Mesenchymal stem cell (in vitro differentiated cells and primary cell): ENCODE data around the gene IFI27L2.

Experiments
- DNase-seq: peaks from one replicate; pipeline ENCODE4 v3.0.0-alpha.2; 2013
- H2AFZ ChIP-seq: one replicate; pipeline ENCODE4 v1.6.1; 2013; ENCODE audit warnings: low read depth, mild to moderate bottlenecking, control low read depth, inconsistent platforms, low read length, moderate library complexity
- H2AK5ac ChIP-seq: 2 replicates; pipeline ENCODE4 v1.6.1; 2013; ENCODE audit warnings: low read length, moderate library complexity, mild to moderate bottlenecking, inconsistent platforms; ENCODE audit not compliant: severe bottlenecking
- H2BK120ac ChIP-seq: one replicate; pipeline ENCODE4 v1.6.1; 2013; ENCODE audit warnings: low read depth, mild to moderate bottlenecking, inconsistent platforms, low read length, moderate library complexity
- H2BK12ac ChIP-seq, 2 experiments: one replicate each; pipeline ENCODE4 v1.6.1; 2013; ENCODE audit warnings: inconsistent platforms in 2 of 2, low read length in 2 of 2, mild to moderate bottlenecking in 2 of 2, moderate library complexity in 2 of 2, control low read depth in 1 of 2
- H2BK15ac ChIP-seq: one replicate; pipeline ENCODE4 v1.6.1; 2013; ENCODE audit warnings: mild to moderate bottlenecking, low read depth, inconsistent platforms; ENCODE audit not compliant: poor library complexity, severe bottlenecking
- H2BK5ac ChIP-seq: 2 replicates; pipeline ENCODE4 v1.6.1; 2013; ENCODE audit warnings: low read depth, mild to moderate bottlenecking, low read length, control low read depth, inconsistent platforms; ENCODE audit not compliant: poor library complexity, severe bottlenecking
- H3K14ac ChIP-seq, 2 experiments: one replicate each; pipeline ENCODE4 v1.6.1; 2013; ENCODE audit warnings: inconsistent platforms in 2 of 2, low read length in 2 of 2, control low read depth in 1 of 2, mild to moderate bottlenecking in 1 of 2, moderate library complexity in 1 of 2
- H3K18ac ChIP-seq, 2 experiments: one replicate each; pipeline ENCODE4 v1.6.1; 2013; ENCODE audit warnings: inconsistent platforms in 2 of 2, low read length in 2 of 2, control low read depth in 1 of 2, low read depth in 1 of 2, mild to moderate bottlenecking in 1 of 2
- H3K23ac ChIP-seq, 2 experiments: one replicate each; pipeline ENCODE4 v1.6.1; 2013; ENCODE audit warnings: inconsistent platforms in 2 of 2, low read length in 2 of 2, mild to moderate bottlenecking in 2 of 2, moderate library complexity in 2 of 2, control low read depth in 1 of 2
- H3K27ac ChIP-seq: 2 replicates; pipeline ENCODE4 v1.5.1; 2013; ENCODE audit warnings: mild to moderate bottlenecking, moderate library complexity, low read length, control low read depth, inconsistent platforms; ENCODE audit not compliant: poor library complexity, severe bottlenecking
- H3K27me3 ChIP-seq, 2 experiments: 2 replicates each; pipeline versions ENCODE4 v1.6.1 to v1.7.0; 2013; ENCODE audit warnings: low read length in 2 of 2, mild to moderate bottlenecking in 2 of 2, moderate library complexity in 2 of 2, control low read depth in 1 of 2, inconsistent platforms in 1 of 2; ENCODE audit not compliant: control insufficient read depth in 1 of 2, insufficient read depth in 1 of 2
- H3K36me3 ChIP-seq, 2 experiments: 2 replicates each; pipeline versions ENCODE4 v1.6.1 to v1.7.0; 2013; ENCODE audit warnings: low read length in 2 of 2, control low read depth in 1 of 2, inconsistent platforms in 1 of 2, low read depth in 1 of 2, mild to moderate bottlenecking in 1 of 2; ENCODE audit not compliant: insufficient read depth in 2 of 2, control insufficient read depth in 1 of 2
- H3K4ac ChIP-seq, 2 experiments: one replicate each; pipeline ENCODE4 v1.6.1; 2013; ENCODE audit warnings: inconsistent platforms in 2 of 2, low read length in 2 of 2, mild to moderate bottlenecking in 2 of 2, moderate library complexity in 2 of 2, control low read depth in 1 of 2, low read depth in 1 of 2
- H3K4me1 ChIP-seq: 2 replicates; pipeline ENCODE4 v1.6.1; 2013; ENCODE audit warnings: low read depth, low read length, control low read depth; ENCODE audit not compliant: control insufficient read depth, insufficient read depth
- H3K4me2 ChIP-seq: 2 replicates; pipeline ENCODE4 v1.6.1; 2013; ENCODE audit warnings: low read length, mild to moderate bottlenecking, inconsistent platforms; ENCODE audit not compliant: poor library complexity, severe bottlenecking
- H3K4me3 ChIP-seq, 2 experiments: 2 replicates each; pipeline versions ENCODE4 v1.5.1 to v1.7.0; 2013; ENCODE audit warnings: low read length in 2 of 2, mild to moderate bottlenecking in 2 of 2, control low read depth in 1 of 2, low read depth in 1 of 2; ENCODE audit not compliant: insufficient read depth in 1 of 2
- H3K79me1 ChIP-seq: replicated peaks from 2 replicates; pipeline ENCODE4 v1.6.1; 2013; ENCODE audit warnings: mild to moderate bottlenecking, control low read depth, low read length, inconsistent platforms; ENCODE audit not compliant: poor library complexity, severe bottlenecking
- H3K9ac ChIP-seq: 2 replicates; pipeline ENCODE4 v1.7.0; 2013; ENCODE audit warnings: mild to moderate bottlenecking, low read length, moderate library complexity
- H3K9me3 ChIP-seq: 2 replicates; pipeline ENCODE4 v1.7.0; 2013; ENCODE audit warnings: mild to moderate bottlenecking, low read length; ENCODE audit not compliant: control insufficient read depth
- H4K8ac ChIP-seq: one replicate; pipeline ENCODE4 v1.6.1; 2013; ENCODE audit warnings: inconsistent platforms, mild to moderate bottlenecking, low read length, moderate library complexity
- H4K91ac ChIP-seq: one replicate; pipeline ENCODE4 v1.6.1; 2013; ENCODE audit warnings: mild to moderate bottlenecking, low read length, inconsistent platforms
- WGBS: methylation state at CpG from one replicate; pipeline ENCODE4 v1.1.7; 2013; ENCODE audit warnings: mixed read lengths; 5-methylcytosine and 5-hydroxymethylcytosine counted together

IFI27L2 gene

DNA sequence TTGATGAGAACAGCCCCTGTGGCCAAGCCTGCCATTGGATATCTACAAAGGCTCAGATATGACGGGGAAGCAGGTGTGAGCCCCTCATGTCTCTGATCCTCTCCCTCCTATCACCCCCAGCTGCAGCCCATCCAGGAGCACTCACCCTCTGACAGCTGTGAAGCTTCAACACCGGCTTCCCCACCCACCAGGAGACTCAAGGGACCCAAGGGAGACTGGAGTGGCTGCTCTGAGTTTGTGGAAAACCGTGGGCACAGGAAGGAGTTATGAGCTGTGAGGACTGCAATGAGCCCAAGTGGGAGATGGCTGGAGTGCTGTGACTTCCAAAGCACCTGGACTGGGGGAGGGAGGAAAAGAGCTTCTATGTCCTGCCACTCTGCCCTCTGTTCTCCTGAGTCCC is 7.9 kb downstream of the IFI27L2 start:
- Histone ChIP-seq H3K14ac (no peak overlapping the region), H3K27me3 (peaks cover 0 to 26% of the 10 kb centered on the region in 2 experiments), H3K9ac (peak overlapping the region; percentile 21), H3K79me1 (no peaks in the 10 kb centered on the region), H4K91ac (no peak overlapping the region), H2BK5ac (no peak overlapping the region), H2BK15ac (no peak overlapping the region), H2AFZ (no peak overlapping the region), H3K4me2 (no peak overlapping the region), H3K36me3 (peaks cover 3 to 9% of the 10 kb centered on the region in 2 experiments), H3K9me3 (peaks cover 16% of the 10 kb centered on the region), H3K18ac (no peak overlapping the region), H3K4ac (no peak overlapping the region), H2AK5ac (no peak overlapping the region), H4K8ac (no peak overlapping the region), H2BK120ac (no peak overlapping the region), H2BK12ac (no peak overlapping the region), H3K4me3 (no peak overlapping the region), H3K27ac (no peak overlapping the region), H3K23ac (no peak overlapping the region), H3K4me1 (peaks cover 7% of the 10 kb centered on the region)
- 33% methylated on average over 2 of the region's 3 CpGs for WGBS
- DNase-seq = no peak

DNA sequence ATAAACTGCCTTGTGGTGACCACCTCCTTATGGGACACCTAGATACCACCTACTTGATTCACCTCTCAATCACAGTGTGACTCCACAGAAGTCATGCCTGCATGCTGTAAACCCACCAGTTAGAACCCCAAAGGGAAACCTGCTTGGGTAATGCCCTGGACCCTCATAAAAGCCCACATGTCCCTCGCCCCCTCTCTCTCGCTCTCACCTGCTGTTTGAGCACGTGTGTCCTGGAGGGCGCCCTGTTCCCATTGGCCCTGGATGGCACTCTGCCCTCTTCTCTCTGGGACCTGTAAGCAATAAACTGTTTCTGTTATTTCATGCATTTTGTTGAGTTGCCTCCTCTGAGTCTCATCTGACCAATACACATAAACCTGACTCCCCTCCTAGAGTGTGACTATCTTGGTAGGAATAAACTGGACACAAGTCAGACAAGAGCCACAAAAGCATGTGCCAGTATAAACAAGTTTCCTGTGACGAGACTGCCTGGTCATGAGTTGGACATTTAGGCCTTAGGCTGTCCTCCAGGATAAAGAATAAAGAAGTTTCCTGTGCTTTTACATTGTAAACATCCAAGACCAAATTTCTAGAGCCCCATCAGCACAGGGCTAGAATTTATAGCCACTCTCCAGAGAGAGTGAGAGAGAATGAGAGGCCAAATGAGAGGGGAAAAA is 8.6 kb downstream of the IFI27L2 start:
- no peak overlapping the region for H4K8ac ChIP-seq
- H3K4me3 ChIP-seq = no peak overlapping the region
- H2BK5ac ChIP-seq = no peak overlapping the region

DNA sequence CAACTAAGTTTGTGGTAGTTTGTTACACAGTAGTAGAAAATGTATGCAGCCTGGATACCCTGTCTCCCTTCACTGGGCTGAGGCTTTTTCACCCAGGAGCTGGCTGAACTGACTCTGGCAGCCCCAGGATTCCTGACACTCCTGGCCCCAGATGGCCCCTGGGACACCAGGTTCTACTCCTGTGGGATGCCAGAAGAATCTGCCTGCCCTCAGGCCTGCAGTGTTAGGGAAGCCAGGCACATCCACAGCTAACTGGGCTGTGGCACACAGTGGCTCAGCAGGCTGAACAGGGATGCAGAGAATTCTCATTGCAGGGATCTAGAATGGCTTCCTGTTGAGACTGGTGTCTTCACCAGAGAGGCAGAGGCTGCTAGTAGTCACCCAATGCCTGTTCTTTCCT is 10.3 kb downstream of the IFI27L2 start:
- Histone ChIP-seq H3K4me1 (peaks cover 4% of the 10 kb centered on the region), H3K4ac (no peak overlapping the region)

More for the DNA sequence above, 8.6 kb downstream of the IFI27L2 start:
- Histone ChIP-seq H3K23ac (peak overlapping the region in 1 of 2 experiments; percentile 14), H3K27ac (no peak overlapping the region), H3K14ac (no peak overlapping the region), H2BK120ac (no peak overlapping the region), H3K9me3 (peaks cover 16% of the 10 kb centered on the region), H3K4me1 (peaks cover 7% of the 10 kb centered on the region), H3K36me3 (peaks cover 0 to 3% of the 10 kb centered on the region in 2 experiments), H3K9ac (peak overlapping the region; percentile 21), H3K18ac (no peak overlapping the region), H3K27me3 (peaks cover 3 to 33% of the 10 kb centered on the region in 2 experiments), H2BK15ac (no peak overlapping the region), H2AFZ (no peak overlapping the region), H4K91ac (no peak overlapping the region), H3K79me1 (no peaks in the 10 kb centered on the region), H2AK5ac (no peak overlapping the region), H3K4me2 (no peak overlapping the region), H2BK12ac (no peak overlapping the region), H3K4ac (no peak overlapping the region)
- DNase-seq = peak; percentile 59
- WGBS = 93% methylated on average over 4 of the region's 5 CpGs

DNA sequence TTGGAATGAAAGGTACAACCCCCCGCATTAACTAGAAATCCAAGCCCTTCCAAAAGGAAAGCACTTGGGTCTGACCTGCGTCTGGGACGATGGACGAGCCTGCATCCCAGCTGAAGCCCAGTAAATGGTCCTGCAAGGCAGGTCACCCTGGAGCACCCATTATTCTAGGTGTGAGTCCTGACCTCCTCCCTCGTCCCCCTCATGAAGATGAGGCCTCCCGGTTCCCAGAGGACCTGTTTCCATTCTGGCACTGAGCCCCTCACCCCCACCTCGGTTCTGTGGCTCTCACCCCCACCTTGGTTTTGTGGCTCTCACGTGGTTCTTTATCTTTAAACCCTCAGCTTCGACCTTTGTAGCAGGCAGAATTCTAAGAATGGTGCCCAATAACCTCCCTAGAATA is 11.5 kb downstream of the IFI27L2 start:
- H3K27me3 ChIP-seq = peaks cover 5 to 50% of the 10 kb centered on the region in 2 experiments
- no peak overlapping the region for H2BK15ac ChIP-seq
- H3K79me1 ChIP-seq = no peaks in the 10 kb centered on the region
- H4K8ac ChIP-seq = no peak overlapping the region
- H3K4me1 ChIP-seq = no peaks in the 10 kb centered on the region
- H3K4me3 ChIP-seq = no peak overlapping the region
- H2AK5ac ChIP-seq = no peak overlapping the region
- H3K23ac ChIP-seq = no peak overlapping the region
- H2AFZ ChIP-seq = no peak overlapping the region
- H3K18ac ChIP-seq = no peak overlapping the region
- no peak overlapping the region for H3K9ac ChIP-seq
- no peak for DNase-seq
- no peak overlapping the region for H3K4ac ChIP-seq
- no peak overlapping the region for H3K27ac ChIP-seq
- H2BK5ac ChIP-seq = no peak overlapping the region
- H3K9me3 ChIP-seq = peaks cover 16% of the 10 kb centered on the region
- WGBS = 79% methylated on average over 9 of the region's 9 CpGs
- no peak overlapping the region for H3K4me2 ChIP-seq
- H3K14ac ChIP-seq = no peak overlapping the region
- no peaks in the 10 kb centered on the region for H3K36me3 ChIP-seq
- no peak overlapping the region for H2BK120ac ChIP-seq
- H2BK12ac ChIP-seq = no peak overlapping the region
- H4K91ac ChIP-seq = no peak overlapping the region

More for the DNA sequence above, 10.3 kb downstream of the IFI27L2 start:
- Histone ChIP-seq H2BK120ac (no peak overlapping the region), H3K14ac (no peak overlapping the region), H3K79me1 (no peaks in the 10 kb centered on the region), H3K23ac (no peak overlapping the region), H3K18ac (no peak overlapping the region), H3K27me3 (peaks cover 5 to 48% of the 10 kb centered on the region in 2 experiments), H3K27ac (no peak overlapping the region), H3K4me2 (no peak overlapping the region), H3K9me3 (peaks cover 16% of the 10 kb centered on the region), H2AK5ac (no peak overlapping the region), H3K9ac (no peak overlapping the region), H2BK12ac (no peak overlapping the region), H2BK5ac (no peak overlapping the region), H2AFZ (no peak overlapping the region), H4K91ac (no peak overlapping the region), H4K8ac (no peak overlapping the region), H2BK15ac (no peak overlapping the region), H3K36me3 (no peaks in the 10 kb centered on the region), H3K4me3 (no peak overlapping the region)
- no peak for DNase-seq
